GM04503 (cell line): ENCODE results near the gene PARM1.

Source experiments
- DNase-seq: peaks from one replicate; pipeline ENCODE4 v3.0.0-alpha.2; 2012; ENCODE audit warnings: low read depth

Gene PARM1

GRCh38 chr4:75030649-75031235 lies 97.8 kb downstream of the PARM1 start:
- DNase-seq: no peak

- no peak for DNase-seq
Observed at GRCh38 chr4:75031775-75032174, 98.9 kb downstream of the PARM1 start.

- DNase-seq: no peak
Observed at GRCh38 chr4:75034523-75034922, 101.6 kb downstream of the PARM1 start.

GRCh38 chr4:75035321-75035720 lies 102.4 kb downstream of the PARM1 start:
- DNase-seq: no peak

- no peak for DNase-seq
Observed at GRCh38 chr4:75036046-75036830, 103.3 kb downstream of the PARM1 start.

- no peak for DNase-seq
Observed at GRCh38 chr4:75037252-75037651, 104.3 kb downstream of the PARM1 start.

- no peak for DNase-seq
Observed at GRCh38 chr4:75038376-75038775, 105.5 kb downstream of the PARM1 start.

- DNase-seq: no peak
Observed at GRCh38 chr4:75040703-75041102, 107.8 kb downstream of the PARM1 start.

- no peak for DNase-seq
Observed at GRCh38 chr4:75042601-75043208, 109.8 kb downstream of the PARM1 start.

GRCh38 chr4:75046226-75046625 lies 113.3 kb downstream of the PARM1 start:
- DNase-seq: no peak

GRCh38 chr4:75046641-75047040 lies 113.7 kb downstream of the PARM1 start:
- no peak for DNase-seq

- no peak for DNase-seq
Observed at GRCh38 chr4:75048208-75048879, 115.4 kb downstream of the PARM1 start.

- DNase-seq: no peak
Observed at GRCh38 chr4:75051431-75051830, 118.5 kb downstream of the PARM1 start.

- DNase-seq: no peak
Observed at GRCh38 chr4:75053352-75053751, 120.4 kb downstream of the PARM1 start.

- no peak for DNase-seq
Observed at GRCh38 chr4:75054078-75054477, 121.2 kb downstream of the PARM1 start.

- DNase-seq: no peak
Observed at GRCh38 chr4:75056277-75056676, 123.4 kb downstream of the PARM1 start.

GRCh38 chr4:75057369-75057768 lies 124.5 kb downstream of the PARM1 start:
- DNase-seq: no peak

GRCh38 chr4:75058486-75058885 lies 125.6 kb downstream of the PARM1 start:
- DNase-seq: no peak

GRCh38 chr4:75063433-75063832 lies 130.5 kb downstream of the PARM1 start:
- no peak for DNase-seq

- no peak for DNase-seq
Observed at GRCh38 chr4:75065909-75066308, 133.0 kb downstream of the PARM1 start.

- DNase-seq: no peak
Observed at GRCh38 chr4:75069493-75070074, 136.7 kb downstream of the PARM1 start.

- DNase-seq: no peak
Observed at GRCh38 chr4:75071317-75071716, 138.4 kb downstream of the PARM1 start.
